ENCODE data around the gene GRID2IP. TPM values are rescaled to one million over a fixed set of nuclear protein-coding genes. Genes with fewer than 3 reads are reported as not detected.
A peak's percentile ranks its signal among the peaks of the same experiment; 100 is the strongest.

The GRID2IP gene
- total RNA-seq, 1 experiment from 2014 or later = 3.0 TPM

DNA sequence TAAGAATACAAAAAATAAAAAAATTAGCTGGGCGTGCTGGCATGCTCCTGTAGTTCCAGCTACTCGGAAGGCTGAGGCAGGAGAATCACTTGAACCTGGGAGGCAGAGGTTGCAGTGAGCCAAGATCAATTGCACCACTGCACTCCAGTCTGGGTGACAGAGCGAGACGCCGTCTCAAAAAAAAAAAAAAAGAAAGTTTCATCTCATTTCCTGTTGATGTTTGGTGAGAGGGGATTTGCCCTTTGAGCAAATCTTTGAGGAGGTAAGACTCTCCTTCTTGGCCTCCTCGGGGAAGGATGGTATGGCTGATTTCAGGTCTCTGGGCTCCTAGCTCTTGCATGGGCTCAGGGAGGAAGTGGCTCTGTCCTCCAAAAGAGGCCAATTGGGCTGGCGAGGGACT lies 3.6 kb upstream of the GRID2IP start:
- H3K9me3 Mint-ChIP-seq = no peaks in the 10 kb centered on the region
- no peak for ATAC-seq
- H3K27me3 Mint-ChIP-seq (ENCODE audit: low read depth) = no peaks in the 10 kb centered on the region; the same call in 1 of the 2 replicates
- no peak for TF ChIP-seq ZNF396 (CRISPR knock-in tag; IDR thresholded peaks at IDR 0.05; ENCODE audit: borderline replicate concordance)
- no peak for TF ChIP-seq MYBL2 (CRISPR knock-in tag; IDR thresholded peaks at IDR 0.05)
- no peak for TF ChIP-seq OVOL2 (CRISPR knock-in tag; IDR thresholded peaks at IDR 0.05; ENCODE audit: borderline replicate concordance)
- no peak overlapping the region for H3K27ac Mint-ChIP-seq
- no peaks in the 10 kb centered on the region for H3K36me3 Mint-ChIP-seq
- H3K4me3 Mint-ChIP-seq = no peak overlapping the region
- CTCF ChIA-PET = interaction anchor here (0.7 to 2.2 kb wide), 3 partner anchors 10 to 39 kb away, joined by 3 to 7 read pairs (median 5); no protein-coding TSS in a partner anchor
- POLR2A ChIA-PET = no interaction called here
- peaks cover 4% of the 10 kb centered on the region for H3K4me1 Mint-ChIP-seq
- DNase-seq (ENCODE audit: low spot score) = no peak

DNA sequence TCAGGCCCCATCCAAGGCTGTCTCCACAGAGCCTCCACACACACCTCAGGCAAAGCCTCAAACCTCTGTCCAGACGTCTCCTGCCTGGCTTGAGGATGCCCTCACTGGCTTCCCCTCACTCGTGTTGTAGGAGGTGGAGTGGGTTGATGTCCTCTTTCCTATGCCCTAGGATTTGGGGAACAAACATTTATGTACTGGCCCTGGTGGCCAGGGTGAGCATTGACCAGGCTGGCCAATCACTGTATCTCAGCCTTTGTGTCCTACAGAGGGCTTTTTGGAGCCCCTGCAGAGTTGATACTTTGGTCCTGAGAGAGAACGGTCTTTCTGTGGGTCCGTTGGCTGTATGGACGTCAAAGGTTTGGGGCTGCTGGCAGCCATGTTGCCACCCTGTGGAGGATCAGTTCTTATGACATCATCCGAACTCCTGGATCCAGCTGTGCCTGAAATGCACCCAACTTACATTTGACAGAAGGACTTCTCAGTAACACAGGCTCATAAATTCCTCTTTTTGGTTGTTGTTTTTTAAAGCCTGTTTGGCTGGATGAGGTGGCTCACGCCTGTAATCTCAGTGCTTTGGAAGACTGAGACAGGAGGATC lies 2.3 kb upstream of the GRID2IP start:
- ATAC-seq (peak; percentile 42; the same call in 1 of the 2 replicates), DNase-seq (ENCODE audit: low spot score) (no peak)
- no peak overlapping the region for H3K4me3 Mint-ChIP-seq
- no peaks in the 10 kb centered on the region; the same call in 1 of the 2 replicates for H3K27me3 Mint-ChIP-seq (ENCODE audit: low read depth)
- H3K27ac Mint-ChIP-seq = no peak overlapping the region
- ChIA-PET CTCF (interaction anchor here (1.7 kb wide), 1 partner anchor 37 kb away, joined by 5 read pairs; no protein-coding TSS in a partner anchor), POLR2A (interaction anchor here (0.7 kb wide), 1 partner anchor 187 kb away, joined by 6 read pairs; no protein-coding TSS in a partner anchor)
- H3K4me1 Mint-ChIP-seq = no peaks in the 10 kb centered on the region
- no peaks in the 10 kb centered on the region for H3K9me3 Mint-ChIP-seq
- TF ChIP-seq JAZF1 (CRISPR knock-in tag; IDR thresholded peaks at IDR 0.05) = no peak
- TF ChIP-seq ZNF416 (CRISPR knock-in tag; IDR thresholded peaks at IDR 0.05) = no peak
- no peak for TF ChIP-seq CREM (CRISPR knock-in tag; IDR thresholded peaks at IDR 0.05)
- TF ChIP-seq CREB1 (CRISPR knock-in tag; IDR thresholded peaks at IDR 0.05) = no peak
- no peak for TF ChIP-seq NR1H2 (CRISPR knock-in tag; IDR thresholded peaks at IDR 0.05)
- TF ChIP-seq TEAD1 (CRISPR knock-in tag; IDR thresholded peaks at IDR 0.05) = no peak
- no peak for TF ChIP-seq IRF1 (CRISPR knock-in tag; IDR thresholded peaks at IDR 0.05)
- TF ChIP-seq ZNF219 (CRISPR knock-in tag; IDR thresholded peaks at IDR 0.05; ENCODE audit: borderline replicate concordance) = no peak
- TF ChIP-seq ZNF138 (CRISPR knock-in tag; conservative IDR thresholded peaks at IDR 0.05) = no peak
- TF ChIP-seq E2F1 (CRISPR knock-in tag; IDR thresholded peaks at IDR 0.05) = no peak
- no peak for TF ChIP-seq NFE2L1 (CRISPR knock-in tag; IDR thresholded peaks at IDR 0.05)
- TF ChIP-seq ZNF423 (CRISPR knock-in tag; IDR thresholded peaks at IDR 0.05) = no peak
- TF ChIP-seq GRHL2 (CRISPR knock-in tag; IDR thresholded peaks at IDR 0.05; ENCODE audit: insufficient replicate concordance, severe bottlenecking) = no peak
- TF ChIP-seq SP1 (CRISPR knock-in tag; conservative IDR thresholded peaks at IDR 0.05) = no peak
- no peak for TF ChIP-seq ZNF317 (CRISPR knock-in tag; IDR thresholded peaks at IDR 0.05; ENCODE audit: borderline replicate concordance, low read depth)
- TF ChIP-seq ELF4 (CRISPR knock-in tag; IDR thresholded peaks at IDR 0.05; ENCODE audit: low read depth) = no peak
- no peaks in the 10 kb centered on the region for H3K36me3 Mint-ChIP-seq

DNA sequence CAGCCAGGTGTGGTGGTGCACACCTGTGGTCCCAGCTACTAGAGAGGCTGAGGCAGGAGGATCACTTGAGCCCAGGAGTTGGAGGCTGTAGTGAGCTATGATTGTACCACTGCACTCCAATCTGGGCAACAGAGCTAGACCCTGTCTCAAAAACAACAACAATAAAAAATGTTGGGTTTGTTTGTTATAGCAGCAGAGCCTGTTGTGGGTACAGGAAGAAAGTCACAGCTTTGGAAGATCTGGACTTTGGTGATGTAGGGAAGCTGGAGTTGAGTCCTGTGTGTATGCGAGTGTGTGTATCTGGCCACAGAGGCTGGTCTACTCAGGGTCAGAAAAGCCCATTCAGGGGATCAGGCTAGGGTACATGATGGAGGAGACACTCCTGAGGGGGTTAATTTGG lies 3.9 kb downstream of the GRID2IP start:
- DNase-seq (ENCODE audit: low spot score) (no peak), ATAC-seq (no peak)
- ChIA-PET POLR2A (no interaction called here), CTCF (interaction anchor here (0.7 to 1.7 kb wide), 5 partner anchors 12 to 43 kb away, joined by 3 to 8 read pairs (median 6); partner anchors contain the start of gene INTS15)
- Mint-ChIP-seq H3K4me3 (no peak overlapping the region), H3K27ac (no peak overlapping the region), H3K36me3 (no peaks in the 10 kb centered on the region), H3K27me3 (ENCODE audit: low read depth) (no peaks in the 10 kb centered on the region; the same call in 1 of the 2 replicates), H3K4me1 (peaks cover 4% of the 10 kb centered on the region), H3K9me3 (no peaks in the 10 kb centered on the region)
- TF ChIP-seq, protein P1, sequence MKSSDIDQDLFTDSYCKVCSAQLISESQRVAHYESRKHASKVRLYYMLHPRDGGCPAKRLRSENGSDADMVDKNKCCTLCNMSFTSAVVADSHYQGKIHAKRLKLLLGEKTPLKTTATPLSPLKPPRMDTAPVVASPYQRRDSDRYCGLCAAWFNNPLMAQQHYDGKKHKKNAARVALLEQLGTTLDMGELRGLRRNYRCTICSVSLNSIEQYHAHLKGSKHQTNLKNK (CRISPR knock-in tag; IDR thresholded peaks at IDR 0.05) = no peak
- no peak for TF ChIP-seq NFYB (CRISPR knock-in tag; conservative IDR thresholded peaks at IDR 0.05; ENCODE audit: low read depth)
- TF ChIP-seq HMGA2 (CRISPR knock-in tag; IDR thresholded peaks at IDR 0.05) = no peak
- TF ChIP-seq, protein P2, sequence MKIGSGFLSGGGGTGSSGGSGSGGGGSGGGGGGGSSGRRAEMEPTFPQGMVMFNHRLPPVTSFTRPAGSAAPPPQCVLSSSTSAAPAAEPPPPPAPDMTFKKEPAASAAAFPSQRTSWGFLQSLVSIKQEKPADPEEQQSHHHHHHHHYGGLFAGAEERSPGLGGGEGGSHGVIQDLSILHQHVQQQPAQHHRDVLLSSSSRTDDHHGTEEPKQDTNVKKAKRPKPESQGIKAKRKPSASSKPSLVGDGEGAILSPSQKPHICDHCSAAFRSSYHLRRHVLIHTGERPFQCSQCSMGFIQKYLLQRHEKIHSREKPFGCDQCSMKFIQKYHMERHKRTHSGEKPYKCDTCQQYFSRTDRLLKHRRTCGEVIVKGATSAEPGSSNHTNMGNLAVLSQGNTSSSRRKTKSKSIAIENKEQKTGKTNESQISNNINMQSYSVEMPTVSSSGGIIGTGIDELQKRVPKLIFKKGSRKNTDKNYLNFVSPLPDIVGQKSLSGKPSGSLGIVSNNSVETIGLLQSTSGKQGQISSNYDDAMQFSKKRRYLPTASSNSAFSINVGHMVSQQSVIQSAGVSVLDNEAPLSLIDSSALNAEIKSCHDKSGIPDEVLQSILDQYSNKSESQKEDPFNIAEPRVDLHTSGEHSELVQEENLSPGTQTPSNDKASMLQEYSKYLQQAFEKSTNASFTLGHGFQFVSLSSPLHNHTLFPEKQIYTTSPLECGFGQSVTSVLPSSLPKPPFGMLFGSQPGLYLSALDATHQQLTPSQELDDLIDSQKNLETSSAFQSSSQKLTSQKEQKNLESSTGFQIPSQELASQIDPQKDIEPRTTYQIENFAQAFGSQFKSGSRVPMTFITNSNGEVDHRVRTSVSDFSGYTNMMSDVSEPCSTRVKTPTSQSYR (CRISPR knock-in tag; IDR thresholded peaks at IDR 0.05) = no peak
- no peak for TF ChIP-seq FOXP1 (CRISPR knock-in tag; IDR thresholded peaks at IDR 0.05; ENCODE audit: borderline replicate concordance)
- no peak for TF ChIP-seq MXD4 (CRISPR knock-in tag; IDR thresholded peaks at IDR 0.05; ENCODE audit: borderline replicate concordance)
- TF ChIP-seq PRDM15 (CRISPR knock-in tag; IDR thresholded peaks at IDR 0.05) = no peak

All from WTC11 (cell line).